HEK293T (cell line): ENCODE measurements around the gene AMPD3.

Source experiments
- BHLHE40 ChIP-seq: fragments of 450-650 bp; IDR thresholded peaks from 2 replicates; pipeline ENCODE4 v1.6.1; 2016; ENCODE audit warnings: mild to moderate bottlenecking, moderate library complexity, borderline replicate concordance
- FOXA1 ChIP-seq: fragments of 450-650 bp; IDR thresholded peaks from 2 replicates; pipeline ENCODE4 v1.6.1; 2016; ENCODE audit warnings: mild to moderate bottlenecking
- FOXM1 ChIP-seq: fragments of 450-650 bp; IDR thresholded peaks from 2 replicates; pipeline ENCODE4 v1.6.1; 2017; ENCODE audit warnings: mild to moderate bottlenecking, borderline replicate concordance
- SUZ12 ChIP-seq: fragments of 450-650 bp; IDR thresholded peaks from 2 replicates; pipeline ENCODE4 v1.6.1; 2016; ENCODE audit warnings: mild to moderate bottlenecking

GRCh38 chr11:10522921-10523320 is 67.9 kb downstream of the AMPD3 start:
- TF ChIP-seq SUZ12, result no peak
- no peak for TF ChIP-seq BHLHE40
- no peak for TF ChIP-seq FOXM1
- no peak for TF ChIP-seq FOXA1
